GM23338 (cell line): ENCODE measurements around the gene GTF3C1. TPM values are rescaled to one million over a fixed set of nuclear protein-coding genes. Genes with fewer than 3 reads are reported as not detected.

ENCODE experiments used
- ATAC-seq: fragments of 200-7000 bp; cut with Tn5 transposase; 3 replicates; pipeline ENCODE4 v1.9.1; 2020
- DNase-seq: peaks from one replicate; pipeline ENCODE4 v3.0.0-alpha.2; 2015; ENCODE audit warnings: low spot score
- H2AFZ ChIP-seq: fragments of 200-600 bp; sonication (generic); 2 replicates; pipeline ENCODE4 v1.8.0; 2016; ENCODE audit warnings: antibody characterized with exemption, mild to moderate bottlenecking, moderate library complexity
- H3F3A ChIP-seq: fragments of 200-600 bp; sonication (generic); replicated peaks from 2 replicates; pipeline ENCODE4 v1.8.0; 2017; ENCODE audit warnings: antibody characterized with exemption, mixed run types, low read depth
- H3K27ac ChIP-seq: fragments of 200-600 bp; sonication (generic); 2 replicates; pipeline ENCODE4 v1.6.1; 2016; ENCODE audit warnings: low read depth
- H3K27me3 ChIP-seq: fragments of 200-600 bp; sonication (generic); 2 replicates; pipeline ENCODE4 v1.8.0; 2016; ENCODE audit warnings: mild to moderate bottlenecking, mixed run types, moderate library complexity; ENCODE audit not compliant: insufficient read depth
- H3K36me3 ChIP-seq: fragments of 200-600 bp; sonication (generic); 2 replicates; pipeline ENCODE4 v1.8.0; 2016; ENCODE audit warnings: mild to moderate bottlenecking; ENCODE audit not compliant: insufficient read depth
- H3K4me1 ChIP-seq: fragments of 200-600 bp; sonication (generic); 2 replicates; pipeline ENCODE4 v1.8.0; 2016; ENCODE audit warnings: mild to moderate bottlenecking, moderate library complexity; ENCODE audit not compliant: insufficient read depth
- H3K4me2 ChIP-seq: fragments of 200-600 bp; sonication (generic); 2 replicates; pipeline ENCODE4 v1.7.1; 2017; ENCODE audit warnings: mixed run types
- H3K4me3 ChIP-seq: fragments of 200-600 bp; sonication (generic); 2 replicates; pipeline ENCODE4 v1.6.1; 2016; ENCODE audit warnings: mixed run types
- H3K79me2 ChIP-seq: fragments of 200-600 bp; sonication (generic); replicated peaks from 2 replicates; pipeline ENCODE4 v1.8.0; 2017; ENCODE audit warnings: mild to moderate bottlenecking; ENCODE audit not compliant: insufficient read depth
- H3K9me2 ChIP-seq: fragments of 200-600 bp; sonication (generic); 2 replicates; pipeline ENCODE4 v1.8.0; 2017; ENCODE audit not compliant: insufficient read depth
- H4K20me1 ChIP-seq: fragments of 200-600 bp; sonication (generic); replicated peaks from 2 replicates; pipeline ENCODE4 v1.8.0; 2017; ENCODE audit warnings: mild to moderate bottlenecking; ENCODE audit not compliant: insufficient read depth
- H3K27ac Mint-ChIP-seq: 2 replicates; pipeline ENCODE4 v1.8.0; 2020; ENCODE audit warnings: inconsistent platforms, mild to moderate bottlenecking, moderate library complexity, mixed read lengths
- H3K27me3 Mint-ChIP-seq: 3 replicates; pipeline ENCODE4 v1.8.0; 2022; ENCODE audit warnings: low read depth, mild to moderate bottlenecking, moderate library complexity, mixed read lengths, inconsistent platforms; ENCODE audit not compliant: insufficient read depth, poor library complexity
- H3K36me3 Mint-ChIP-seq: 3 replicates; pipeline ENCODE4 v1.8.0; 2021; ENCODE audit warnings: low read depth, mild to moderate bottlenecking, inconsistent platforms, moderate library complexity, mixed read lengths
- H3K4me1 Mint-ChIP-seq: 3 replicates; pipeline ENCODE4 v1.8.0; 2020; ENCODE audit warnings: mild to moderate bottlenecking, inconsistent platforms, mixed read lengths
- H3K4me3 Mint-ChIP-seq: 3 replicates; pipeline ENCODE4 v1.8.0; 2021; ENCODE audit warnings: moderate library complexity, mild to moderate bottlenecking, inconsistent platforms, mixed read lengths
- H3K9me3 Mint-ChIP-seq: 3 replicates; pipeline ENCODE4 v1.8.0; 2020; ENCODE audit warnings: moderate library complexity, mild to moderate bottlenecking, inconsistent platforms, mixed read lengths
- CREB1 ChIP-seq: fragments of 250-450 bp; sonication (Bioruptor Pico); IDR thresholded peaks from 2 replicates; pipeline ENCODE4 v1.5.0; 2020; ENCODE audit warnings: low read depth, mild to moderate bottlenecking, moderate library complexity
- CTCF ChIP-seq, 2 experiments: fragments of 200-600 bp in 1 of 2; sonication (generic) in 1 of 2; conservative IDR thresholded peaks; 2 replicates each; pipeline versions ENCODE4 v1.5.1 to v1.6.1; 2016 to 2017; ENCODE audit warnings: antibody characterized with exemption in 2 of 2, low read depth in 2 of 2, mild to moderate bottlenecking in 2 of 2, moderate library complexity in 1 of 2
- ETS1 ChIP-seq: IDR thresholded peaks from 2 replicates; pipeline ENCODE4 v1.6.1; 2016; ENCODE audit warnings: antibody characterized with exemption
- EZH2 ChIP-seq: fragments of 200-600 bp; sonication (generic); IDR thresholded peaks from one replicate; pipeline ENCODE4 v1.8.0; 2017; ENCODE audit warnings: antibody characterized with exemption, mild to moderate bottlenecking, low read depth; ENCODE audit not compliant: unreplicated experiment
- EZH2phosphoT487 ChIP-seq: fragments of 200-600 bp; sonication (generic); IDR thresholded peaks from one replicate; pipeline ENCODE4 v1.8.1; 2018; ENCODE audit warnings: antibody characterized with exemption; ENCODE audit not compliant: unreplicated experiment
- JUNB ChIP-seq: IDR thresholded peaks from one replicate; pipeline ENCODE4 v1.6.1; 2016; ENCODE audit warnings: antibody characterized with exemption; ENCODE audit not compliant: unreplicated experiment
- NANOG ChIP-seq: IDR thresholded peaks from 2 replicates; pipeline ENCODE4 v1.6.1; 2016; ENCODE audit warnings: antibody characterized with exemption, borderline replicate concordance
- POLR2AphosphoS5 ChIP-seq: IDR thresholded peaks from 2 replicates; pipeline ENCODE4 v1.6.1; 2016; ENCODE audit warnings: antibody characterized with exemption, low read depth
- REST ChIP-seq: IDR thresholded peaks from one replicate; pipeline ENCODE4 v1.6.1; 2018; ENCODE audit warnings: antibody characterized with exemption; ENCODE audit not compliant: unreplicated experiment
- STAT1 ChIP-seq: IDR thresholded peaks from one replicate; pipeline ENCODE4 v1.6.1; 2016; ENCODE audit warnings: antibody characterized with exemption; ENCODE audit not compliant: unreplicated experiment
- ZNF114 ChIP-seq: fragments of 250-450 bp; sonication (Bioruptor Pico); IDR thresholded peaks from 2 replicates; pipeline ENCODE4 v1.5.0; 2020; ENCODE audit warnings: mild to moderate bottlenecking, moderate library complexity
- ZNF331 ChIP-seq: fragments of 250-450 bp; sonication (Bioruptor Pico); IDR thresholded peaks from 2 replicates; pipeline ENCODE4 v1.5.0; 2020; ENCODE audit warnings: low read depth, mild to moderate bottlenecking, moderate library complexity
- ZNF462 ChIP-seq: fragments of 250-450 bp; sonication (Bioruptor Pico); IDR thresholded peaks from 2 replicates; pipeline ENCODE4 v1.5.0; 2020; ENCODE audit warnings: mild to moderate bottlenecking, moderate library complexity
- polyA plus RNA-seq: library from polyadenylated mRNA; unstranded; fragments of >200 nt; fragmentation: Nextera tagmentation; extraction: Ambion mirVana; gene quantifications from 2 replicates; pipeline ENCODE4 v1.2.1, GENCODE V29; 2016
- total RNA-seq: library from RNA; depleted of rRNA; stranded (reverse); fragments of >200 nt; shearing (Covaris generic); gene quantifications from 2 replicates; pipeline ENCODE4 v1.2.3, GENCODE V29; 2014

The GTF3C1 gene
- total and polyA plus RNA-seq, 2 experiments from 2014 or later: 78.5 to 138 TPM

- H3K4me2 ChIP-seq: no peak overlapping the region
- H4K20me1 ChIP-seq: peaks cover 3% of the 10 kb centered on the region
- no peaks in the 10 kb centered on the region for H3K27me3 ChIP-seq
- no peaks in the 10 kb centered on the region for H3F3A ChIP-seq
- H3K27ac ChIP-seq: no peak overlapping the region
- no peaks in the 10 kb centered on the region for H3K4me1 ChIP-seq
- Mint-ChIP-seq H3K27ac (no peak overlapping the region), H3K4me1 (no peaks in the 10 kb centered on the region), H3K9me3 (no peaks in the 10 kb centered on the region), H3K27me3 (peaks cover 6% of the 10 kb centered on the region), H3K4me3 (no peak overlapping the region), H3K36me3 (peaks cover 92% of the 10 kb centered on the region)
- TF ChIP-seq ETS1: no peak
- TF ChIP-seq CTCF (conservative IDR thresholded peaks at IDR 0.05; ENCODE audit: low read depth in 2 of 2): no peak
- TF ChIP-seq EZH2: no peak
- TF ChIP-seq JUNB: no peak
- no peak for TF ChIP-seq STAT1
- no peak for TF ChIP-seq REST
- TF ChIP-seq CREB1 (CRISPR knock-in tag): no peak
- no peak for TF ChIP-seq ZNF114 (CRISPR knock-in tag)
- TF ChIP-seq EZH2phosphoT487: no peak
- TF ChIP-seq ZNF462 (CRISPR knock-in tag): no peak
- no peak for TF ChIP-seq ZNF331 (CRISPR knock-in tag)
- TF ChIP-seq POLR2AphosphoS5: no peak
- TF ChIP-seq NANOG: no peak
- peaks cover 50% of the 10 kb centered on the region for H3K36me3 ChIP-seq
- no peak for DNase-seq
- no peak overlapping the region for H3K4me3 ChIP-seq
- no peak overlapping the region for H2AFZ ChIP-seq
- no peaks in the 10 kb centered on the region for H3K9me2 ChIP-seq
- no peak for ATAC-seq
- H3K79me2 ChIP-seq: no peaks in the 10 kb centered on the region
These were observed 68.3 kb downstream of the GTF3C1 start for GRCh38 chr16:27481282-27481934.
